Heart left ventricle (tissue), 13 donors: ENCODE measurements around the gene NR0B2.

Source experiments
- POLR2A ChIP-seq, 2 donors: fragments of 450-650 bp; IDR thresholded peaks; one replicate each; pipeline ENCODE4 v1.6.1; 2017; ENCODE audit warnings: antibody characterized with exemption in 2 of 2, mild to moderate bottlenecking in 2 of 2, moderate library complexity in 2 of 2
- TF ChIP-seq, protein P1 (sequence below), 12 donors: fragments of 200-600 bp; sonication (generic) in 4 of 12; IDR thresholded peaks; one replicate each; pipeline versions ENCODE4 v1.5.0 to v1.8.0; 2018 to 2022; ENCODE audit warnings: antibody characterized with exemption in 12 of 12, mild to moderate bottlenecking in 5 of 12
- donor health status: ischemic (EF 13 %, LVEDD 7.1; RV severe dilation, severe dysfunction).
- donor health status: DM: no; HTN: yes; CAD: no.
- donor health status: DM: no; HTN: no; CAD: no.
- donor health status: ischemic (EF 25% LVEDD 6.9; RV normal size, moderate dysfunction).
- donor health status: ischemic (EF 25% LVEDD 5.7; RV mildly dilated, moderate dysfunction).
- donor health status: ischemic (EF 35%, LVEDD 5.7; RV mildly dilated, moderate dysfunction).
- donor health status: nonischemic (EF 11% LVEDD 7.7; RV severe dilation, severe dysfunction).
- donor health status: DM: yes; HTN: yes; CAD: no.
- donor health status: PGD.
- donor health status: ischemic (EF 29% LVEDD 5.4; RV normal size, mild dysfunction).
- donor health status: nonischemic (EF 23%, LVEDD 6.1; RV moderate dilation, normal function).

DNA sequence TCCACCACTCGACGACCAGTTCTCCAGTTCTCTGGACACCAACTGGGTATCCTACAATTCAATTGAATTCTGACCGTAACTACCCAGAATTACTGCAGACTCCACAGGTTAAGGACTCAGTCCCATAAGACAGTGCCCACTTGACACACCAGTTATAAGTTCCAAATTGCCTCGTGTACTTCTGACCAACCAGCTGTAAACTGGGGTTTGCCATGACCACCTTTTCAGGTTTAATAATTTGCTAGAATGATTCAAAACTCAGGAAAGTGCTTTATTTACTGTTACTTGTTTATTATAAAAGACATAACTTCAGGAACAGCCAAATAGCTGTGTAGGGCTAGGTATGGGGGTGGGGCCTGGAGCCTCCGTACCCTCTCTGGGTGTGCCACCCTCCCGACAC lies 23.0 kb upstream of the NR0B2 start:
- TF ChIP-seq, protein P1, sequence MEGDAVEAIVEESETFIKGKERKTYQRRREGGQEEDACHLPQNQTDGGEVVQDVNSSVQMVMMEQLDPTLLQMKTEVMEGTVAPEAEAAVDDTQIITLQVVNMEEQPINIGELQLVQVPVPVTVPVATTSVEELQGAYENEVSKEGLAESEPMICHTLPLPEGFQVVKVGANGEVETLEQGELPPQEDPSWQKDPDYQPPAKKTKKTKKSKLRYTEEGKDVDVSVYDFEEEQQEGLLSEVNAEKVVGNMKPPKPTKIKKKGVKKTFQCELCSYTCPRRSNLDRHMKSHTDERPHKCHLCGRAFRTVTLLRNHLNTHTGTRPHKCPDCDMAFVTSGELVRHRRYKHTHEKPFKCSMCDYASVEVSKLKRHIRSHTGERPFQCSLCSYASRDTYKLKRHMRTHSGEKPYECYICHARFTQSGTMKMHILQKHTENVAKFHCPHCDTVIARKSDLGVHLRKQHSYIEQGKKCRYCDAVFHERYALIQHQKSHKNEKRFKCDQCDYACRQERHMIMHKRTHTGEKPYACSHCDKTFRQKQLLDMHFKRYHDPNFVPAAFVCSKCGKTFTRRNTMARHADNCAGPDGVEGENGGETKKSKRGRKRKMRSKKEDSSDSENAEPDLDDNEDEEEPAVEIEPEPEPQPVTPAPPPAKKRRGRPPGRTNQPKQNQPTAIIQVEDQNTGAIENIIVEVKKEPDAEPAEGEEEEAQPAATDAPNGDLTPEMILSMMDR (IDR thresholded peaks at IDR 0.05): no peak
- no peak for TF ChIP-seq POLR2A (IDR thresholded peaks at IDR 0.05)
